HepG2 (cell line): ENCODE measurements around the gene SKI. TPM values are rescaled to one million over a fixed set of nuclear protein-coding genes. Genes with fewer than 3 reads are reported as not detected.

Experiments used
- ELF3 ChIP-seq: IDR thresholded peaks from 2 replicates; pipeline ENCODE4 v1.6.1; 2016; ENCODE audit warnings: missing genetic modification reagents, missing compliant biosample characterization
- GABPB1 ChIP-seq: IDR thresholded peaks from 2 replicates; pipeline ENCODE4 v1.6.1; 2016; ENCODE audit warnings: mild to moderate bottlenecking, missing genetic modification reagents, moderate library complexity, missing compliant biosample characterization
- HDAC2 ChIP-seq: sonication (generic); formaldehyde crosslinking; IDR thresholded peaks from 2 replicates; pipeline ENCODE4 v1.4.0; 2020; ENCODE audit warnings: missing genetic modification reagents
- KDM6A ChIP-seq: IDR thresholded peaks from 2 replicates; pipeline ENCODE4 v1.6.1; 2016; ENCODE audit warnings: low read depth
- NFKB2 ChIP-seq: sonication (generic); formaldehyde crosslinking; IDR thresholded peaks from 2 replicates; pipeline ENCODE4 v1.4.0; 2020; ENCODE audit warnings: missing genetic modification reagents, borderline replicate concordance
- SIN3B ChIP-seq: fragments of 150-350 bp; IDR thresholded peaks from 2 replicates; pipeline ENCODE4 v1.6.1; 2014; ENCODE audit warnings: low read length
- ZBTB7A ChIP-seq: sonication (generic); formaldehyde crosslinking; IDR thresholded peaks from 2 replicates; pipeline ENCODE4 v1.8.0; 2022; ENCODE audit warnings: mild to moderate bottlenecking, missing genetic modification reagents
- ZFP90 ChIP-seq: sonication (generic); formaldehyde crosslinking; IDR thresholded peaks from 2 replicates; pipeline ENCODE4 v1.8.0; 2022; ENCODE audit warnings: missing genetic modification reagents, mild to moderate bottlenecking, inconsistent platforms, borderline replicate concordance
- ZFP91 ChIP-seq: sonication (generic); formaldehyde crosslinking; IDR thresholded peaks from 2 replicates; pipeline ENCODE4 v1.9.0; 2022; ENCODE audit warnings: missing genetic modification reagents, mild to moderate bottlenecking, borderline replicate concordance
- ZGPAT ChIP-seq: IDR thresholded peaks from 2 replicates; pipeline ENCODE4 v1.6.1; 2016; ENCODE audit warnings: mild to moderate bottlenecking
- ZNF230 ChIP-seq: sonication (generic); formaldehyde crosslinking; IDR thresholded peaks from 2 replicates; pipeline ENCODE4 v1.4.0; 2020; ENCODE audit warnings: mild to moderate bottlenecking, missing genetic modification reagents
- ZNF331 ChIP-seq: sonication (generic); formaldehyde crosslinking; IDR thresholded peaks from 2 replicates; pipeline ENCODE4 v1.4.0; 2020; ENCODE audit warnings: missing genetic modification reagents
- ZNF546 ChIP-seq: sonication (generic); formaldehyde crosslinking; conservative IDR thresholded peaks from 2 replicates; pipeline ENCODE4 v1.8.1; 2023; ENCODE audit warnings: mild to moderate bottlenecking, missing genetic modification reagents
- ZNF580 ChIP-seq: IDR thresholded peaks from 2 replicates; pipeline ENCODE4 v1.6.1; 2016; ENCODE audit warnings: low read depth, borderline replicate concordance
- ZSCAN21 ChIP-seq: sonication (generic); formaldehyde crosslinking; IDR thresholded peaks from 2 replicates; pipeline ENCODE4 v1.8.0; 2022; ENCODE audit warnings: mild to moderate bottlenecking, missing genetic modification reagents, moderate library complexity, borderline replicate concordance
- polyA plus RNA-seq, 8 experiments: library from polyadenylated mRNA; depleted of rRNA in 3 of 8; stranded (reverse) in 7 of 8; unstranded in 1 of 8; fragments of >200 nt; fragmentation: Illumina TruSeq in 4 of 8; extraction: Trizol in 4 of 8; gene quantifications; 2 replicates each; pipeline versions ENCODE4 v1.2.1 to v1.2.3, GENCODE V29; 2011 to 2016; ENCODE audit warnings: low read depth in 4 of 8, missing spikeins in 1 of 8, mixed read lengths in 1 of 8; ENCODE audit not compliant: insufficient read depth in 1 of 8
- total RNA-seq, 5 experiments: library from RNA; depleted of rRNA; stranded (reverse); fragments of >200 nt; fragmentation: Illumina TruSeq; extraction: Trizol; gene quantifications; 2 replicates each; pipeline ENCODE4 v1.2.3, GENCODE V29; 2016; ENCODE audit warnings: low read depth in 1 of 5
- TF ChIP-seq, protein P1 (sequence below): sonication (generic); formaldehyde crosslinking; IDR thresholded peaks from 2 replicates; pipeline ENCODE4 v1.4.0; 2020; ENCODE audit warnings: missing genetic modification reagents; ENCODE audit errors: not compliant biosample characterization

The SKI gene
- total and polyA plus RNA-seq, 2 of the 13 experiments (the other 11 are each of a cell fraction or from before 2014, with no cell fraction given), result 4.7 to 6.9 TPM

- TF ChIP-seq ZNF546 (no peak), ZFP91 (CRISPR knock-in tag) (peak; percentile 89; the same call in 1 of the 2 replicates), KDM6A (CRISPR knock-in tag) (peak; percentile 23; the same call in 1 of the 2 replicates), NFKB2 (peak; percentile 69; the same call in 1 of the 2 replicates), ZFP90 (CRISPR knock-in tag) (peak; percentile 79; the same call in 1 of the 2 replicates), ZBTB7A (CRISPR knock-in tag) (peak; percentile 96), SIN3B (peak; percentile 74), HDAC2 (CRISPR knock-in tag) (peak; percentile 44; the same call in 1 of the 2 replicates), ELF3 (CRISPR knock-in tag) (peak; percentile 34; the same call in 1 of the 2 replicates), ZNF230 (CRISPR knock-in tag) (no peak), ZNF580 (CRISPR knock-in tag) (peak; percentile 93; the same call in 1 of the 2 replicates), GABPB1 (CRISPR knock-in tag) (peak; percentile 89), ZGPAT (peak; percentile 59), ZNF331 (CRISPR knock-in tag) (peak; percentile 77), ZSCAN21 (0 out of 2 replicates have a peak, but pooled peaks have one; percentile 61)
- TF ChIP-seq, protein P1, sequence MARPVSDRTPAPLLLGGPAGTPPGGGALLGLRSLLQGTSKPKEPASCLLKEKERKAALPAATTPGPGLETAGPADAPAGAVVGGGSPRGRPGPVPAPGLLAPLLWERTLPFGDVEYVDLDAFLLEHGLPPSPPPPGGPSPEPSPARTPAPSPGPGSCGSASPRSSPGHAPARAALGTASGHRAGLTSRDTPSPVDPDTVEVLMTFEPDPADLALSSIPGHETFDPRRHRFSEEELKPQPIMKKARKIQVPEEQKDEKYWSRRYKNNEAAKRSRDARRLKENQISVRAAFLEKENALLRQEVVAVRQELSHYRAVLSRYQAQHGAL, result peak; percentile 39
Observed at GRCh38 chr1:2194898-2195673, 33.0 kb upstream of the SKI start (continued).
